ENCODE data around the gene TMEM9B. TPM values are rescaled to one million over a fixed set of nuclear protein-coding genes. Genes with fewer than 3 reads are reported as not detected.

TMEM9B gene
- total and polyA plus RNA-seq, 4 donors = 35.3 to 55.9 (median 44.7) TPM

DNA sequence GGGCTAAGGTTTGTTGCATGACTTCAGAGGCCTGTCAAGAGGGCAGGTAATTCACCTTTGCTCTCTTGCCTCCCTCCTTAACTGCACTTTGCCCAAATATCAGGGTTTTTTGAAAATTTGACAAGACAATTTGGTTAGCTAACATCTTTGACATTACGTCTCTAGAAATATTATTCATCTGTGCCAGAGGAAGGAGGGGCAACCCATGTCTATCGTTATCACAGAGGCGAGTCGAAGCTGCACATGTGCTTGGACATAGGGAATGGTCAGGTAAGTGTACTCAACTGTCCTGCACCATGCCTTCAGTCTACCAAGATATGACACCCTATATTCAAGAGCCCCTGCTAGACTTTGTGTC lies 49.6 kb downstream of the TMEM9B start:
- Histone ChIP-seq H3K27me3 (ENCODE audit: control insufficient read depth in 3 of 3, insufficient read depth in 3 of 3, low read length in 2 of 3) (no peaks in the 10 kb centered on the region), H3K4me1 (ENCODE audit: control insufficient read depth in 5 of 5, insufficient read depth in 5 of 5, low read length in 5 of 5) (peaks cover 0 to 18% (median 7%) of the 10 kb centered on the region in 5 donors), H3K4me3 (no peak overlapping the region), H3K9ac (ENCODE audit: insufficient read depth in 1 of 2, low read length in 2 of 2) (no peak overlapping the region), H3K36me3 (ENCODE audit: control insufficient read depth in 4 of 4, insufficient read depth in 4 of 4, low read length in 4 of 4) (peaks cover 7 to 26% (median 15%) of the 10 kb centered on the region in 4 donors), H3K27ac (ENCODE audit: low read depth in 1 of 2, low read length in 1 of 2) (peak overlapping the region in 1 of 2 donors; percentile 47), H3K9me3 (ENCODE audit: control insufficient read depth in 4 of 4, insufficient read depth in 3 of 4, low read length in 3 of 4) (no peaks in the 10 kb centered on the region)
- TF ChIP-seq, protein P1, sequence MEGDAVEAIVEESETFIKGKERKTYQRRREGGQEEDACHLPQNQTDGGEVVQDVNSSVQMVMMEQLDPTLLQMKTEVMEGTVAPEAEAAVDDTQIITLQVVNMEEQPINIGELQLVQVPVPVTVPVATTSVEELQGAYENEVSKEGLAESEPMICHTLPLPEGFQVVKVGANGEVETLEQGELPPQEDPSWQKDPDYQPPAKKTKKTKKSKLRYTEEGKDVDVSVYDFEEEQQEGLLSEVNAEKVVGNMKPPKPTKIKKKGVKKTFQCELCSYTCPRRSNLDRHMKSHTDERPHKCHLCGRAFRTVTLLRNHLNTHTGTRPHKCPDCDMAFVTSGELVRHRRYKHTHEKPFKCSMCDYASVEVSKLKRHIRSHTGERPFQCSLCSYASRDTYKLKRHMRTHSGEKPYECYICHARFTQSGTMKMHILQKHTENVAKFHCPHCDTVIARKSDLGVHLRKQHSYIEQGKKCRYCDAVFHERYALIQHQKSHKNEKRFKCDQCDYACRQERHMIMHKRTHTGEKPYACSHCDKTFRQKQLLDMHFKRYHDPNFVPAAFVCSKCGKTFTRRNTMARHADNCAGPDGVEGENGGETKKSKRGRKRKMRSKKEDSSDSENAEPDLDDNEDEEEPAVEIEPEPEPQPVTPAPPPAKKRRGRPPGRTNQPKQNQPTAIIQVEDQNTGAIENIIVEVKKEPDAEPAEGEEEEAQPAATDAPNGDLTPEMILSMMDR (IDR thresholded peaks at IDR 0.05; ENCODE audit: control extremely low read depth, extremely low read depth) = no peak
- ATAC-seq (ENCODE audit: insufficient read depth, low FRiP score) (no peak), DNase-seq (no peak)
- 55 to 79% methylated on average over 4 of the region's 4 CpGs for WGBS, 2 donors

DNA sequence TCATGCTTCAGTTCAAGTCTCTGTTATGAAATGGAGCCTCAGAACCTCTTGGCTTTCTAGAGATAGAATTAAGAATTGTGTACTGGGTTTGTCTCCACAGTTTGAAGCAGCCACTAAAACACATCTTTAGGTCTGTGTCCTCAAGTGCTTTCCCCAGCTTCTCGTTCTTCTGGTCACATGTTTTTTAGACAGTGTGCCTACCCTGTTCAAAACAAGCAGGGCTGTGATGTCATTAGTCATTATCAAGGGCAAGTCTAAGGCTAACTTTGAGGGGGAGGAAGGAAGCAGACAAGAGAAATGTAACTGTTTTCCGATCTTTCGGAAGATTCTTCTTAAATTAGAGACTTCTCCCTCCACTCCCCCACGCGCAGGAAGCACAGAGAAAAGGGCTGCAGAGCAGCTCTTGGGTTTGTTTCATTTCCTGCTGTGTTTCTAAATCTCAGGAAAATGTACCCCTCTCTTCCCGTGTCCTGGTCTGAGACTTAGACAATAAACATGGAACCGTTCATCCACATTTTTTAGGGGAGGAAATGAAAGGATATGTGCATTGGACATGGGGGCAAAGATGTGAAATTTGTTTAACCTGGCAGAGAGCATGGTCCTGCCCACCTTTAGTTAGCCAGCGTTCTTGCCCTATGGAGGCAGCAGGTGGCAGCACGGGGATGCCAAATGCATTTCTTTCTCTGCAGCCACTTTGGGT lies 50.1 kb downstream of the TMEM9B start:
- Histone ChIP-seq H3K36me3 (ENCODE audit: control insufficient read depth in 4 of 4, insufficient read depth in 4 of 4, low read length in 4 of 4) (peaks cover 7 to 23% (median 12%) of the 10 kb centered on the region in 4 donors), H3K4me3 (no peak overlapping the region), H3K9me3 (ENCODE audit: control insufficient read depth in 4 of 4, insufficient read depth in 3 of 4, low read length in 3 of 4) (no peaks in the 10 kb centered on the region), H3K9ac (ENCODE audit: insufficient read depth in 1 of 2, low read length in 2 of 2) (no peak overlapping the region), H3K4me1 (ENCODE audit: control insufficient read depth in 5 of 5, insufficient read depth in 5 of 5, low read length in 5 of 5) (peaks cover 0 to 18% (median 7%) of the 10 kb centered on the region in 5 donors), H3K27me3 (ENCODE audit: control insufficient read depth in 3 of 3, insufficient read depth in 3 of 3, low read length in 2 of 3) (no peaks in the 10 kb centered on the region), H3K27ac (ENCODE audit: low read depth in 1 of 2, low read length in 1 of 2) (peak overlapping the region in 1 of 2 donors; percentile 47)
- DNase-seq (peak; percentile 58 to 62 (median 61)), ATAC-seq (ENCODE audit: insufficient read depth, low FRiP score) (no peak)
- WGBS, 2 donors = 6 to 10% methylated on average over 9 of the region's 9 CpGs
- TF ChIP-seq, protein P1 (IDR thresholded peaks at IDR 0.05; ENCODE audit: control extremely low read depth, extremely low read depth) = peak; percentile 31

DNA sequence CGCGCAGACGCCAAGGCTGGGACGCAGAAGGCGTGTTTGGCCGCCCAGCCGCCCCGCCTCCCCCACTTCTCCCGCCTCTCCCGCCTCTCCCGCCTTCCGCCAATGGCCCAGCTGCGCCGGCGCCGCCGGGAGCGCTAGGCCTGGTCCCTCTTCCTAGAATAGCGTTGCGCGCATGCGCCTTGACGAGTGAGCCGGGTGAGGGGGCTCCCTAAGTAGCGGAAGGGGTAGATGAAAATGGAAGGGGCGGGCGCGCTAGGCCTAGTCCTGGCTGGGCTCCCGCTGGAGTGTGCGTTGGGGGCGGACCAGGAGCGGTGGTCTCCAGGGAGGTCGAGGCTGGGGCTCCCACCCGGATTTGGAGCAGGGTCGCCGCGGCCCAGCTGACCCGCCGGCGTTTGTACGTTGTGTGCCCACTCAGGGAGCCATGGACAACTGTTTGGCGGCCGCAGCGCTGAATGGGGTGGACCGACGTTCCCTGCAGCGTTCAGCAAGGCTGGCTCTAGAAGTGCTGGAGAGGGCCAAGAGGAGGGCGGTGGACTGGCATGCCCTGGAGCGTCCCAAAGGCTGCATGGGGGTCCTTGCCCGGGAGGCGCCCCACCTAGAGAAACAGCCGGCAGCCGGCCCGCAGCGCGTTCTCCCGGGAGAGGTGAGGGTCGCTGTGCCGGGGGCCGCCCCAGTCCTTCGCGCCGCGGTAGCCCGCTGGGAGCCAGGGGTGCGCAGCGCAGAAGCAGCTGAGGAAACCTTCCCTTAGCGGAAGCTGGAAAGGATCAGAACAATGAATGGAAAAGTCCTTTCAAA lies 53.0 kb downstream of the TMEM9B start, which contains the start of gene AKIP1:
Gene AKIP1 (plus strand): TSS at position 161 of the 795 bp plus-strand sequence. CDS start 261 bp downstream, at position 422.
- ATAC-seq (ENCODE audit: insufficient read depth, low FRiP score) = peak; percentile 97
- 0 to 1% methylated on average over 49 to 68 of the region's 68 CpGs for WGBS, 2 donors
- Histone ChIP-seq H3K4me3 (peak within 1 kb of the TSS; percentile 89), H3K36me3 (ENCODE audit: control insufficient read depth in 4 of 4, insufficient read depth in 4 of 4, low read length in 4 of 4) (peaks cover 0 to under 1% (median 0%) of the 10 kb centered on the region in 4 donors), H3K4me1 (ENCODE audit: control insufficient read depth in 5 of 5, insufficient read depth in 5 of 5, low read length in 5 of 5) (peaks cover 0 to 18% (median 6%) of the 10 kb centered on the region in 5 donors), H3K27ac (ENCODE audit: low read depth in 1 of 2, low read length in 1 of 2) (peak within 1 kb of the TSS; percentile 84 to 97), H3K27me3 (ENCODE audit: control insufficient read depth in 3 of 3, insufficient read depth in 3 of 3, low read length in 2 of 3) (no peaks in the 10 kb centered on the region), H3K9me3 (ENCODE audit: control insufficient read depth in 4 of 4, insufficient read depth in 3 of 4, low read length in 3 of 4) (no peaks in the 10 kb centered on the region), H3K9ac (ENCODE audit: insufficient read depth in 1 of 2, low read length in 2 of 2) (peak within 1 kb of the TSS; percentile 43 to 86)
- peak; percentile 99 for DNase-seq
- TF ChIP-seq, protein P1 (IDR thresholded peaks at IDR 0.05; ENCODE audit: control extremely low read depth, extremely low read depth) = no peak

All from lung (tissue), 12 donors.